T-helper 17 cell (primary cell): Measurements from ENCODE around the gene AGRN. TPM values are rescaled to one million over a fixed set of nuclear protein-coding genes. Genes with fewer than 3 reads are reported as not detected.

Experiments
- total RNA-seq, 4 donors: library from RNA in 2 of 4; stranded (reverse) in 2 of 4; gene quantifications; one replicate each; pipeline ENCODE4 v1.2.3 and lab custom pipeline; 2022 to 2026

Gene AGRN
- total RNA-seq, 2 donors from 2014 or later: 1.2 to 1.4 TPM

Other genes with a start within 250 kb of the AGRN start
- gene SAMD11, start 96.2 kb upstream of the AGRN start, total RNA-seq: not detected
- 10 to 100 TPM; 45.2 to 51.7 TPM for gene NOC2L, start 60.9 kb upstream of the AGRN start, total RNA-seq
- gene KLHL17, start 59.5 kb upstream of the AGRN start, total RNA-seq: 10 to 100 TPM; 16.1 to 16.6 TPM
- gene PLEKHN1, start 53.6 kb upstream of the AGRN start, total RNA-seq: 1 to 10 TPM; 3.4 to 4.3 TPM
- not detected for gene PERM1, start 38.0 kb upstream of the AGRN start, total RNA-seq
- gene HES4, start 20.0 kb upstream of the AGRN start, total RNA-seq: 10 to 100 TPM in 1 of 2 donors, 1 to 10 TPM in 1; 9.6 to 10.5 TPM
- gene ISG15, start 6.6 kb upstream of the AGRN start, total RNA-seq: 10 to 100 TPM; 19.5 to 52.1 TPM
- gene RNF223, start 54.2 kb downstream of the AGRN start, total RNA-seq: not detected
- 10 to 100 TPM; 13.4 to 17.1 TPM for gene C1orf159, start 96.0 kb downstream of the AGRN start, total RNA-seq
- 1 to 10 TPM in 1 of 2 donors, under 1 TPM in 1; 0.86 to 2.5 TPM for gene TTLL10, start 153.8 kb downstream of the AGRN start, total RNA-seq
- gene TNFRSF18, start 186.5 kb downstream of the AGRN start, total RNA-seq: 10 to 100 TPM; 47.9 to 80.4 TPM
- 100 to 1,000 TPM in 1 of 2 donors, 10 to 100 TPM in 1; 94.7 to 127 TPM for gene TNFRSF4, start 194.0 kb downstream of the AGRN start, total RNA-seq
- 100 to 1,000 TPM; 129 to 146 TPM for gene SDF4, start 211.9 kb downstream of the AGRN start, total RNA-seq
- 1 to 10 TPM; 8.4 to 9.4 TPM for gene B3GALT6, start 212.1 kb downstream of the AGRN start, total RNA-seq
- 1 to 10 TPM in 1 of 2 donors, under 1 TPM in 1; 0.91 to 2.0 TPM for gene C1QTNF12, start 226.6 kb downstream of the AGRN start, total RNA-seq